GM15510 (cell line): ENCODE results near the gene FBXO36.

ENCODE experiments used
- POLR2A ChIP-seq: IDR thresholded peaks from 3 replicates; pipeline ENCODE4 v1.6.1; 2011; ENCODE audit warnings: borderline replicate concordance; ENCODE audit not compliant: insufficient read length; ENCODE audit errors: extremely low read depth

FBXO36 gene, protein sequence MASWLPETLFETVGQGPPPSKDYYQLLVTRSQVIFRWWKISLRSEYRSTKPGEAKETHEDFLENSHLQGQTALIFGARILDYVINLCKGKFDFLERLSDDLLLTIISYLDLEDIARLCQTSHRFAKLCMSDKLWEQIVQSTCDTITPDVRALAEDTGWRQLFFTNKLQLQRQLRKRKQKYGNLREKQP

DNA sequence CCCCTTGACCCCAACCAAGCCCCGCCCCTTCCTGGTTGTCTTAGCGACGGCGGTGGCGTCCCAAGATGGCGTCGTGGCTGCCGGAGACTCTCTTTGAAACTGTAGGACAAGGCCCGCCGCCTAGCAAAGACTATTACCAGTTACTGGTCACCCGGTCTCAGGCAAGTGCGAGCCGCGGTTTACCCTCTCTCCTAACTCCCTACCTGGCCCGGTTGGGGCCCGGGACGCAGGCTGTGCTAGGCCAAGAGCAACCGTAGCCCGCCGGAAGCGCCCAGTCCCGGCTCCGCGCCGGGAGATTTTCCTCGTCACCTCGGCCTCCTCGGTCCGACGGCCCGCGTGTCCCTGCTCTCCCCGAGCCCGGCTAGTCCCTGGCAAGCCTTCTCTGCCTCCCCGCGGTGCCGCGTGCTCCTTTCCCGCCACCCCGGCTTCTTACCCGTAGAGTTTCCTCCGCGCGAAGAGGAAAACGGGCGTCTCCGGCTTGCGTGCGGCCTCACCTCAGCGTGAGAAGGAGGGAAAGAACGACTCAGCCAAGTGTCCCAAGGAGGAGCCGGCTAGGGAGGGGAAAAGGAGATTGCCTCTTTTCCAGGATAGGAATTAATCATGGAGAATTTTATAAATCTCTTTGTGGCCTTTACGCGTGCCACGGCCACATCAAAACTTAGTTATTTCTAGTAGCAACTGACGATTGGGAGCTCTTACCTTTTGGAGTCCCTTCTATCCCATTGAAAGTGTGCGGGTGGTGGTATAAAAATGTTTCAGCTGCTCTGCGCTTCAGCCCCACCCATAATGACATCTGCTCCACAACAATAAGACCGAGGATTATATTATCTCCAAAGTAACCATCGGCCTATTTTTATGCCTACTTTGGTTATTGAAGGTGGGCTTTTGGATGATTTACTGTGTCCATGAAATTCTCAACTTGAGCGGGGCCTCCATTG is at the start of gene FBXO36:
Gene FBXO36 (plus strand): TSS at position 55 of the 938 bp plus-strand sequence. CDS start 11 bp downstream, at position 66.
- TF ChIP-seq POLR2A, result no peak

DNA sequence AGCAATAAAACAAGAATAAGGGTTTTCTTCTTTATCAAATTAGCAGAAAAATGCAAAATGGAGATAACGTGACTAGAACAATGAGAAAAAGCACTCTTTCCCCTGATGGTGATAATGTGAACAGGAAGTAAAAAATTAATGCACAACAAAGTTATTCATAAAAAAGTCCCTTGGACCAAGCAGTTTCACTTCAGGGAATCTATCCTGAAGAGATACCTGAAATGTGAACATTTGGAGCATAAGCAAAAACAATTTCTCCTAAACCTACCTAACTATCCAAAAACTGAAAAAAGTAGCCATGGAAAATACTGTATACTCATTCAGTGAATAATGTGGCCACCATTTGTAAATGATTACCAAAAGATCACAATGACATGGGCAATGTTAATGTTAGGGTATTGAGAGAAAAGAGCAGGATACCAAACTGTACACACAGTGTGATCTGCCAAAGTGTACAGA is 49.2 kb upstream of the FBXO36 start:
- no peak for TF ChIP-seq POLR2A

DNA sequence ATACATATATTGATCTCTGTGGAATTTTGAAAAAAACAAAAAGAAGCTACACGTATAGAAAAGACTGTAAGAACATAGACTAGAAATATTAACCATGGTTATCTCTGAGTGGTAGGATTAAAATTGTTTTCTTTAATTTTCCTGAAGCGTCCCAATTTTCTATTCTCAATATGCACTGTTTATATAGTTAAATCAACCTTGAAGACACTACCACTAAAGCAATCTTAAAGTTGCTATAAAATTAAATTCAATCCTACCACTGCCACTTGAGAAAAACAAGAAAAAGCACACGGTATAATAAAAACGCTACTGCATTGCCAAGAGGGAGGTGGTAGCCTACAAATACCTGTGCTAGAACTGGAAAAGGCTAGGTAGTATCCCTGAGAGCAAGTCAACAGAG is 47.7 kb upstream of the FBXO36 start:
- TF ChIP-seq POLR2A, result no peak

DNA sequence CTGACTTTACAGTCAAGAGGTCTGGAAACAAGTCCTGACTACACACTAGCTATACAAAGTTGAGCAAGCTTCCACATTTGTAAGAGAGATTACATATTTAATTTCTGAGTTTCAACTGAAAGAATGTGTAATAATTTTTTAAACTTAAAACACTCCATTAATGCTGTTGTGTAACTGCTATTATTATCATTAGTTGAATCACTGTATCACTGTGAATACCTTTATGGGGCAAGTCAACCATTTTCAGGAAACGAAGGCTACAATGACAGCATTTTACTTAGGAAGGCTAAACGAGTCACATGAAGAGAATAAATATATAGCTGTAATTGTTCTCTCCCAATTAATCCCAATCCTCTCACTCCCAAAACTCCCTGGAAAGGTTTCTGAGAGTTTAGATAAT is 46.8 kb upstream of the FBXO36 start:
- no peak for TF ChIP-seq POLR2A

DNA sequence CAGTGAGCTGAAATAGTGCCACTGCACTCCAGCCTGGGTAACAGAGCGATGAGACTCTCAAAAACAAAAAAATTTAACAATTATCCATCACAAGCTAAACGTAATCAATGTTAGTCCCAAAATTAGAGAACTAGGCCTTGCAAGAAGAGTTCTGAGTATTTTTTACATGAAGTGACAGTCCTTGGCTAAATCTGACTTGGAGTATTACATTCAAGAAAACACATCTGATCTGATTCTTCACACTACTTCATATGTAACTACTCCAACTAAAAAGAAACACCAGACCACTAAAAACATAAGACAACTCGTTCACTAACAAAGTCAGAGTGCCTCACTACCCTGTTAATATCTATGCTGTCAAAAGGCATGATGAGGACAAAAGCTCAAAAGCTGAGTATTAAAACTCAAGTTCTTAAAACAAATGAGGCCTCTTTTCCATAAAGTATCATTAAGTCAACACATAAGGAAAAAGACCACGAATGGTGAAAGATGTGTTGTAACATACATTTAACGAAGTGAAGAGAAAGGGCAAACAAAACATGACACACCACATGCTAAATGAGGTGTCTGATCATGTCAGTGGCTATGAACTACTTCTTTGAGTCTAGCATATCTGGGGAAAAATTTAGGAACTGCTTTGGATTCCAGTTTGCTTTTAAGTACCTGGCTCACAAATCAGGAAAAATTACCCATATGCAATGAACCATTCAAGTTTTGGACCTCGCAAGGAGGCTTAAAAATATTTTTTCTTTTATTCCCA is 42.9 kb upstream of the FBXO36 start:
- no peak for TF ChIP-seq POLR2A

DNA sequence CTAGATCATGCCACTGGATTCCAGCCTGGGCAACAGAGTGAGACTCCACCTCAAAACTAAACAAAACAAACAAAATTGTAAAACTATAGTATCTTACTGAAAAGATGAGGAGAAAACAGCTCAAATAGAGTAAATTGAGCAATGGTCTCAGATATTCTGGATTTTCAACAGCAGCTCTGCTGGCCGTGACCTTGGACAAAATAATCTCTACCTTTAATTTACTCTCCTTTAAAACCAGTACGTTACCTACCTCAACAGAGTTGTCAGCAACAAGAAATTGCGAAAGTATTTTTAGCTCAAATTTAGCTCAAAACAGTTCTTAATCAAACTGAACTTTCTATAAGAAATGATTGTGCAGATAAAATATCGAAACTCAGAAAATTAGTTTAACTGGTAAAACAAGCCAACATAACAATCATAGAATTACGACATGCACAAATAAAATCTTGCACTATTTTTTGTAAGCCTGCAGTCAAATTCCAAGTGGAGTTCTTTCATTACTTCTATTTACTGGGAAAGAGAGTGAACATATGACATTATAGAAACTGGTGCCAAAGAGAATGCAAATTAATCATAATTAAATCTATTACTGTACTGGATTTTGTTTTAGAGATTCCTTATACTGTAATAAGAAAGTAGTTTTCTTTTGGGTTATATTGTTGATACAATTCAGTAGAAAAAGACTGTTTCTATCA is 41.3 kb upstream of the FBXO36 start:
- no peak for TF ChIP-seq POLR2A

DNA sequence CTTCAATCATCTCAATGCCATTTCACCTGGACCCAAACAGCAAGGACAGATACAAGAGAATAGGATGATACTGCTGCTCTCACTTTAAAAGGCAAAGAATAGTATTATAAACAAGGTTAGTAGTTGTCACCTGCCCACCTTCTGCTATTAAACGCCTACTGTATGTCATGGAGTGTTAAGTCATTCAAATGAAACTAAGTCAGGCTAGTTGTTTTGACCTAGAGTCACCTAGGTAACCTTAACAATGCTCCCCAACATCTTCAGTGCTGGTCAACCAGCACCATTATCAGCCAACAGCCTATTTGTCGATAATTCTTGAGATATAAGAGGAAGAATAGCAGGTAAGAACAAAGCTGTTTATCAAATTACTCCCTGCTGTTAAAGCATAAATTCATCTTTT is 39.7 kb upstream of the FBXO36 start:
- TF ChIP-seq POLR2A, result no peak

DNA sequence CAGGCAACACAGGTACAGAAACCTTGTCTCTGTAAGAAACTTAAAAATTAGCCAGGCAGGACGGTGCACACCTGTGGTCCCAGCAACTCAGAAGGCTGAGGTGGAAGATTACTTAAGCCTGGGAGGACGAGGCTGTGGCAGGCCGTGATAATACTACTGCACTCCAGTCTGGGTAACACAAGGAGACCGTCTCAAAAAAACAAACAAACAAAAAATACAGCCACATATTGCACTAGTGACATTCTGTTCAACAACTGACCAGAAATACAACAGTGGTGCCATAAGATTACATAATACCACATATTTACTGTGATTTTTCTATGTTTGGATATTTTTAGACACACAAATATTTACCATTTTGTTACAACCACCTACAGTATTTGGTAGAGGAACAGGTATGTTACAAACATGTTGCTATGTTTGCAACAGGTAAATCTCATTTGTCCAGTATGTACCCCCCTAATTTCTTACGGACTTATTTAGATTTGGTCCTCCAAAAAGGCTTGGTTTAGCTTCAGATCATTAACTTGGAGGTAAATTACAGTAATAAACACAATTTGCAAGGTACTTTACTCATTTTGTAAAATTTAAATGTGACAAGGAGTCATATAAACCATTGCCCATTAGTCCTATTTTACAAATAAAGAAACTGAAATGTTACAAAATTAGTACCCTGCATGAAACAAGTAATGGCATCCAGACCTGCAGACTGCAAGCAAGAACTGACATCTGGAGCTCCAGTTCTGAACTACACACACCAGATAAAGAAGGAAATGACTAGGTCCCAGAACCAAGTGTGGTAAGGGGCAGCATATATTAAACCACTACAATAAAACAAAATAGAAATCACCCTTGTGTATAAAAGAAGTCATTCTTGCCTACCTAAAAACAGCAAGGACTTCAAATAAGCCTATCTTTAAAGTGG is 37.3 kb upstream of the FBXO36 start:
- TF ChIP-seq POLR2A, result no peak

DNA sequence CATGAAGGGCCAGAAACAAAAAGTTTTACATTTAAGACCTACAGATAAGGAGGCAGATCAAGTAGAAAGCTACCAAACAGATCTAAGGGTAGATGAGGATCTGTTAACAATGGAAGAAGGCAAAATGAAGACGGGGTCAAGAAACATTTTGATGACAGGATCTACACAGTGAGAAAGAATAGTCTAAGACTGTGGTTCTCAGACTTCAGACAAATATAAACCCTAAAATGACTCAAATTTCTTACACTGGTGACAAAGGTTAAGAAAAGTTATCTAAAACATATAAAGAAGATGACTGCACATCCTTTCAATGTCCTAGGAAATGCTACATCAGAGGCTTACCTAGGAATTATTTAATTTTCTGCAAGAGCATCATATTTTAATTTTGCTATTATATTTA is 34.9 kb upstream of the FBXO36 start:
- TF ChIP-seq POLR2A, result no peak

DNA sequence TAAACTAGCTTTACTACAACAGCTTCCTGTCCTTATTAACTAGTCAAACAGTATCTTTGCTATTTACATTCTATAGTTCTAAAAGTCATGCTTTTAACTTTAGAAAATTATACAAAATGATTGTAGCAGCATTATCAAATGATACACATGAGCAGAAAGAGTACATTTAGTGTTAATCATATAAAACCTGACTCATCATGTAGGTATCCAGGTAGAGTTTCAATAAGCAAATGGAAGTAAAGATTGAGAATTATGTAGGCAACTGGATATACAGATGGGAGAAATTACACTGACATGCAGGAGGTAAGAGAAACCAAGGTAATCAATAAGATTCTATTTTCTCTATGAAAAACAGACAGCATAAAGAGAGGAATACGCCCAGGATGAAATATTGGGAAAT is 34.3 kb upstream of the FBXO36 start:
- TF ChIP-seq POLR2A, result no peak

DNA sequence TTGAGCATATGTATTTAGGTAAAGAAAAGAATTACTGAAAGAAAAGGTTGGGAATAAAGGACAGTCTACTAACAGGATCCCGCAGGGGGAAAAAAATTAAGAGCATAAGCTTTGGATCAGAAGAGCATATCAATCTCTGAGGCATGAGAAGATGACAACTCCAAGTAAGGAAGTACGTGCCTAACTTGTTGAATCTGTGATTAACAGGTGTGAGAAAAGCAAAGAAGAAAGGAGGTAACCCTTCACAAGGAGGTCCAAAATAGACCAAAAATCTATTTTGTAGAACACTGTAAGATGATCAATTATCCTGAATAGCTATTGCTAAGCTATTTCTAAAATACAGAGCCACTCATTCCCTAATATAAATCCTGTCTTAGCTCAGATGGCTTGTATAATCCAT is 33.3 kb upstream of the FBXO36 start:
- no peak for TF ChIP-seq POLR2A

DNA sequence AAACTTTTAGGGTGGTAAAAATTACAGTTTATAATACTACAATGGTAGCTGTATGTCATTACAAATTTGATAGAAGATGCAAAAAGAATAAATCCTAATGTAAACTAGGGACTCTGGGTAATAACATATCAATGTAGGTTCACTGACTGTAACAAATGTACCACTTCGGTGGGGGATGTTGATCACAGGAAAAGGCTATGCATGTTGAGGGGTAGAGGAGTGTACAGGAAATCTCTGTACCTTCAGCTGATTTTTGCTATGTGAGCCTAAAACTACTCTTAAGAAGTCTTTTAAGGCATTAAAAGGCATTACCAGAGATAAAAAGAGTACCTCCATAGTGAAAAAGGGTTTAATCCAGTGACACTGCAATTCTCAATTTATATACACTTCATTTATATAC is 25.4 kb upstream of the FBXO36 start:
- no peak for TF ChIP-seq POLR2A

DNA sequence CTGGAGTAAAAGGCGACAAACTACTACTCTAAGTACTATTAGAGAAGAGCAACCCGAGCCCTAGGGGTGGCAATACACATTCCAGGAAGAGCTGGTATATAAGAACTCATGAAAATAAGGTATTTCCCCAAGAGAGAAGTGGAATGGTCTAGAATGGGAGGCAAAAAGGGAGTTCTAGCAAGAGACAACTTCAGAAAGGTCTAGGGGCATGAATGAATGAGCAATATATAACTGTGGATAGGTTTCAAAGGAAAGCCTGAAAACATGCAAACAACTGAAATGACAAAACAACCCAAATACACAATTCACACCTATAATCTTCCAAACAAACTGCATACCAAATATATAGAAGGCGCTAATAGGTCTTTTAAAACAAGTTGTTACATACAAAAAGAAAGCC is 22.7 kb upstream of the FBXO36 start:
- no peak for TF ChIP-seq POLR2A

DNA sequence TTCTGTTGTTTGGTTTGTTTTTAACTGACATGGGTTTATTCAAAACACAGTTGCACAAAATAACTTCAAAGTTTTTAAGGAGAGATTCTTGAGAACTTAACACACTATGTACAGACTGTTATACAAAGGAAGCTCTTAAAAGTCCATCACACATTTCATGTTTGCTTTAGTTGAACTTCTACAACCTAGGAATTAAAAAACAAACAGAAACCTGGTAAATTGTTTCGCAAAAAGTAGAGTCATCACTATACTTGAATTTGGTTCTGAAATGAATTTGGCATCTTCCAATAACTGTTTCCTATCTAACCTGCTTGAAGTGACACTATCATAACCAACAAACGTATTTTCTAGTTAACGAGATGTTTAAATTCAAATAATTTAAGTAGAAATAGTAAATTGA is 22.3 kb upstream of the FBXO36 start:
- TF ChIP-seq POLR2A, result no peak
